GM19328 (cell line): ENCODE data around the gene DGKA.
A peak's percentile ranks its signal among the peaks of the same experiment; 100 is the strongest.
"Not testable (repeated sequence)": the region's sequence is repeated elsewhere in the genome, so short reads cannot be mapped to it uniquely, and the experiment has no call there.

Source experiments
- ATAC-seq: cut with Tn5 transposase; IDR thresholded peaks from one replicate; pipeline ENCODE4 v1.9.1; 2021; ENCODE audit warnings: mild to moderate bottlenecking, moderate library complexity; ENCODE audit not compliant: unreplicated experiment

DGKA gene

GRCh38 chr12:55966408-55967281 is 35.7 kb downstream of the DGKA start, which contains the start of gene CDK2:
CDK2 (plus strand) TSS chr12:55966830; CDS start chr12:55967009, 179 bp downstream.
- ATAC-seq: peak; percentile 92

- ATAC-seq: no peak
Measured at GRCh38 chr12:55969356-55969755, 38.4 kb downstream of the DGKA start.

DNA sequence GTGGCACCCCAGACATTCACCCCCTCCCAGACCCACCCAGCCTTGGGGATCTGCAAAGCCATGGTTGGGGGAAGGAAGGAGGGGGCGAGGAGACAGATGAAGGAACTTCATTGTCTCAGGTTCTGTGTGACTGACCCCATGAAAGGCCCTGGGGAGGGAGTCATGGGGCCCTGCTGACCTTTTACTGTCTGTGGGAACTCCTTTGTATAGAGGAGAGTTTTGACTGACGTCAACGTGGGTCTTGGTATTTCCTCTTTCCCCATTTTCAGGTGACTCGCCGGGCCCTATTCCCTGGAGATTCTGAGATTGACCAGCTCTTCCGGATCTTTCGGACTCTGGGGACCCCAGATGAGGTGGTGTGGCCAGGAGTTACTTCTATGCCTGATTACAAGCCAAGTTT is 39.8 kb downstream of the DGKA start:
- ATAC-seq: no peak

DNA sequence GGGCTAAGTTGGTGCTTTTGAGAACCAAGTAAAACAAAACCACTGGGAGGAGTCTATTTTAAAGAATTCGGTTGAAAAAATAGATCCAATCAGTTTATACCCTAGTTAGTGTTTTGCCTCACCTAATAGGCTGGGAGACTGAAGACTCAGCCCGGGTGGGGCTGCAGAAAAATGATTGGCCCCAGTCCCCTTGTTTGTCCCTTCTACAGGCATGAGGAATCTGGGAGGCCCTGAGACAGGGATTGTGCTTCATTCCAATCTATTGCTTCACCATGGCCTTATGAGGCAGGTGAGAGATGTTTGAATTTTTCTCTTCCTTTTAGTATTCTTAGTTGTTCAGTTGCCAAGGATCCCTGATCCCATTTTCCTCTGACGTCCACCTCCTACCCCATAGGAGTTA is 41.1 kb downstream of the DGKA start:
- ATAC-seq: no peak

GRCh38 chr12:55972456-55972855 is 41.5 kb downstream of the DGKA start:
- no peak for ATAC-seq

DNA sequence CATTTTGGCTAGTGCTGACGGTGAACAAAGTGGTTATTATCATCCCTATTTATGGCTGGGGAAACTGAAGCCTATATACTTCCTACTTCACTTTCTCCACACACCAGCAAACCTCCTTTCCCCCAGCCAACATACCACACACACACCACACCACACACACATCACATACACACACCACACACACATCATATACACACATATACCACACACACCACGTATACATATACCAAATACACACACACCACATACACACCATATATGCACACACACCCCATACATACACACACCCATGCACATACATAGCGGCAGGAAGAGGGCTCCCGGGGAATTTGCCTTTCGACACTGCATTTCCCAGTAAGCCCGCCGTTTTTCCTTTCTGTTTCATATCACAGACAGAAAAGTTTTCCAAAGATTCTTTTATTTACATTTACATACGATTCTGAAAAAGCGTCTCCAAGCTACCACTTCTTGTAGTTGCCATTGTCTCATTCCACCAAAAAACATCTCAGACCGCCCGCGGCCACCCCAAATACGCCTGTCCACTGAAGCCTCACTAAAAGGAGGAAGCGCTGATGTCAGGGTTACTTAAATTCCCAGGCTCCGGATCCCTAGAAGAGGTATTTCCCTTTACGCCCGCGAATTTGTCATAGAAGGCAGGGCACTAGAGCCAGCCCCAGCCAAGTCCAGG is 42.1 kb downstream of the DGKA start:
- no peak for ATAC-seq

DNA sequence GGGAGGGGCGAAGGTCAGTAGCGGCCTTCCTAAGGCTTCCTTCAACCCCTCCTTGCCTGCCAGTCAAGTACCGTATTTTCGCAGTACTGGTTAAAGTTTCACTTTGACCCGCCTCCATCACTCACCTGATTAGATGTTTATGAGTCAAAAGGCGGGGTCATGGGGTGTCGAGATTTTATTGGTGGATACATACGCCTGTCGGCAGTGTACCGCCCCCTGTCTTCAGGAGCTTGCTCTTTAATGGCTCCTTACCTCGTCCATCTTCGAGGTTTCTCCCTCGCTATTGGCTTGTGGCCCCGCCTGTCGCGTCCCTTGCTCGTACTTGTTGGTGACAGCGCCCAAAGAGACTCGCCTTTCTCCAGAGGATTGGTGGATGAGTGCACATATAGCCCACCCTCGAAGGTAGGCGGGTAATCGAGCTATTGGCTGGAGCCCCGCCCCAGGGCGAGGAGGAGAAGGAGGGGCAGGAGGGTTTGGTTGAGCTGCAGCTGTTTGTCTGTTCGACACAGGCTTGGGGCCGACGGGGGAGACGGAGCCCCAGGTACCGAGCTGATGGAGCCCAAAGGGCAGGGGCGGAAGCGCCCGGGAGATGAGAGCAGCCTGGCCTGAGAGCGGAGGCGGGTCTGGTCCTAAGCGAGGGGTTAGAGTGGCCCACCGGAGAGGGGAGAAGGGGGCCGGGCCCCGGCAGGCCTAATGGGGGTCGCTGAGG is 42.8 kb downstream of the DGKA start, which contains the start of gene RAB5B:
RAB5B (plus strand) TSS at position 480 of the 709 bp plus-strand sequence. CDS start 12,883 bp downstream, outside the sequence.
- peak; percentile 96 for ATAC-seq

DNA sequence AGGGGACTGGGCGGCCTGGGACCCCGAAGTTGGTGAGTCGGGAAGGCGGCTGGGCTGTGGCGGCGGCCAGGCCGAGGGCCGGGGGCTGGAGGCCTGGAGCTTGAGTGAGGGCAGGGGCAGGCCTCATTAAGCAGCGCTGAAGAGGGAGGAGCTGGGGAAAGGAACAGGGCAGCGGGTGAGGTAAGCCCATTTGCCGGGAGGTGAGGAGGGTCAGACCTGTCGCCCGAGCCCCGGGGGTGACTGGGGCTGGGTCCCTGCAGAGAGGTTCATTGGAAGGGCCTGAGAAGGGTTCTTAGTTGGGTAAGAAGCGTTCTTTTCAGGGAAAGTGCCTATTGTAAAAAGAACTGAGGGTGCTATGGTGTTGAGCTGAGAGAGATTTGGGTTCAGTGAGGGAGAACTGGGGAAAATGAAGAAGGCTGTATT is 43.4 kb downstream of the DGKA start:
- no peak for ATAC-seq

GRCh38 chr12:55978393-55978792 is 47.4 kb downstream of the DGKA start:
- no peak for ATAC-seq

GRCh38 chr12:55979069-55979468 is 48.1 kb downstream of the DGKA start:
- ATAC-seq: no peak

DNA sequence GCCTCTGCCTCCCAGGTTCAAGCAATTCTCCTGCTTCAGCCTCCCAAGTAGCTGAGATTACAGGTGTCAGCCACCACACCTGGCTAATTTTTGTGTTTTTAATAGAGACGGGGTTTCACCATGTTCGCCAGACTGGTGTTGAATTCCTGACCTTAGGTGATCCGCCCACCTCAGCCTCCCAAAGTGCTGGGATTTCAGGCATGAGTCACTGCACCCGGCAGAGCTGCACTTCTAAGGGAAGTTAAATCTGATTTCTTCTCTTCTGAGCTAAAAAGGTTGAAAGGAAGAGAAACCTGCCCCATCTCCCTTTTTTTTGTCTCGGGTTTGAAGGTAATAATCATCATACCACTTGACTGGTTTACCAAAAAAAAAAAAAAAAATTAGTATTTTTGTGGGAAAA is 50.9 kb downstream of the DGKA start:
- not testable (repeated sequence) for ATAC-seq

DNA sequence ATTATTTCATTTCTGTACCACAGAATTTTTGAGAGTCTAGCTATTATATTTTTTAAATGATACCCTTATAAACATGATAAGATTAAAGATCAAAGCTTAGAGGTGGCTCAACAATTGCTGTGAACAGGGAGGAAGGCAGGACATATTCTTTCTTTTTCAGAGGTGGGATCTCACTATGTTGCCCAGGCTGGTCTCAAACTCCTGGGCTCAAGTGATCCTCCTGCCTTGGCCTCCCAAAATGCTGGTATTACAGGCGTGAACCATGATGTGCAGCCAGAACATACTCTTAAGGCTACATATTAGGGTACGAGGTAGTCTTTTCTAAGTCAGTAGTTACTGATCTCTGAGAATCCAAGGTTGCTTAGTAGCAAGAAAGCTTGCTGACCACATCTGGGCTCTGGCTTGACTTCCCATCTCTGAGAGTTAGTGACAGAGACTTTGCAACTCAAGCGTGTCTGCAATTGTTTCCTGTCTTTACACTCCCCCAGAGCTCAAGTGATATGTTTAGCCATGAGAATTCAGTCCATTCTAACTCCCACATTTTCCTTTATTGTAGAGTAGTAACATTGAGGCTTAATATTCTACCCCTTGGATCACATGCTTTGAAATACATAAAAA is 51.5 kb downstream of the DGKA start:
- peak; percentile 88 for ATAC-seq

GRCh38 chr12:55983232-55983842 is 52.4 kb downstream of the DGKA start:
- no peak for ATAC-seq

DNA sequence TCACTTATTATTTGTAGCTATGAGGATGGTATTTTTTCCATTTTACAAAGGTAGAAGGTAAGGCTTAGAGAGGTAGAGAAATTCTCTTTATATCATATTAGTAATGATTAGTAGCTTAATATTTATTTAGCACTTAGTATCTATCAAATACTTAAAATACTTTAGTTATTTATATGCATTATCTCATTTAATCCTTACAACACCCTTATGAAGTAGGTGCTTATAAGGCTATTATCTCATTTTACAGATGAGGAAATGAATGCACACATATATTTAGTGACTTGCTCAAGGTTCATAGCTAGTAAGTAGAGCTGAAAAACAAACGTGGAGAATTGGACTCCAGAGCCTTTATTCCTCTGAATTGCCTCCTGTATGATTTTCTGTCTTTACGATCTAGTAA is 53.9 kb downstream of the DGKA start:
- no peak for ATAC-seq

DNA sequence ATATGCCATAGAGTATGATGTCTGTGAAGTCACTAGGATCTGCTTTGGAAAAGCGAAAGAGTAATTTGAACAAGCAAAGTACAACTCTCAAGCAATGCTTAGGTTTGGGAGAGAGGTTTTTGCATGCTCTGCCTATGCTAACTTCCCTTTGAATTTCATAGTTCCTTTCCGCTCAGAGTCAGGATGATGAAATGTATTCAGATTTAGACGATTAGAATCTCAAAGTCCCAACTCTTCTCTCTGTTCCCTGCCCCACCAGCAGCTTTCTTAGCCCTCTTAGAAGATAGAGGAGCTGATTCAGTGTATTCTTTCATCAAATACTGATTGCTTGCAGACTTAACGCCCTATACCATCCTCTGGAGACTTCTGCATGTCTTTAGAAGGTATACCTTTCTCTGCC is 54.4 kb downstream of the DGKA start:
- ATAC-seq: no peak

GRCh38 chr12:55985976-55986375 is 55.0 kb downstream of the DGKA start:
- ATAC-seq: not testable (repeated sequence)

DNA sequence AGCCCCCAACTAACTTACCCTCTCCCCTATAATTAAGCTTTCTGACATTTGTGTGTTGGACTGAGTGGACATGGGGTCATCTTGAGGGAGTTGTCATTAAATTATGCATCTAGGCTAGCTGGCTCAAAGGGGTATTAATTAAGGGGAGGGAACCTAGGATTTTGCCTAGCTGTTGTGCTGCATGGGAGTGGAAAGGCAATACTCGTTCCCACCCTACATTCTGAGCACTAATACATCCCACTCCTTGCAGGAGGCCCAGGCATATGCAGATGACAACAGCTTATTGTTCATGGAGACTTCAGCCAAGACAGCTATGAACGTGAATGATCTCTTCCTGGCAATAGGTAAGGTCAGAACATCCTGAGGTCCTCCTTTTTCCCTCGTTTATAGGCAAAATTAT is 60.1 kb downstream of the DGKA start:
- no peak for ATAC-seq

DNA sequence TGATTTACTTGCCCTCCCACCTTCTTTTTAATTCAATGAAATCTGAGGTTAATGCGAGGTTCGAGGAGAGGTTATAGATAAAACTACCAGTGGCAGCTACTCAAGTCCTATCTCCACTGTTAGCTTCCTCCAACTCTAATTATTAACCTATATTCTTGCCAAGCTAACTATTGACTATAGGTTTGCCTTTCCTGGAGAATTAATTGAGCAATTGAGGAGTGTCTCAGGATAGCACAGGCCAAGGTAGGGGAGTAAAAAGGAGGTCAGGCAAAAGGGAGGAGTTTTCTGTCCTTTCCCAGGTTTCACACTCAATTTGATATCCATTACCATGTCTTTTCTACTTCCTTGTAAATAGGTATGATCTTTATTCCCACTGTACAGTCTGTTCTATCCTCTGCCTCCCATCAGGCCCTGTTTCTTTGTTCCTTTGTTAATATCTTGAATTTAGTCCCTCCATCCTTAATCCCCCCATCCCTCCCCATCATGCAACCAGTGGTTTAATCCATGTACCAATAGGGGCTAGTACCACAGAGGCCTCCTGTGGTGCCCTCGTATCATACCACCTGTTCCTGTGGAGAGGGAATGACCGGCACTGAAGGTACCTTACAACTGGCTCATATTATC is 62.4 kb downstream of the DGKA start:
- no peak for ATAC-seq

DNA sequence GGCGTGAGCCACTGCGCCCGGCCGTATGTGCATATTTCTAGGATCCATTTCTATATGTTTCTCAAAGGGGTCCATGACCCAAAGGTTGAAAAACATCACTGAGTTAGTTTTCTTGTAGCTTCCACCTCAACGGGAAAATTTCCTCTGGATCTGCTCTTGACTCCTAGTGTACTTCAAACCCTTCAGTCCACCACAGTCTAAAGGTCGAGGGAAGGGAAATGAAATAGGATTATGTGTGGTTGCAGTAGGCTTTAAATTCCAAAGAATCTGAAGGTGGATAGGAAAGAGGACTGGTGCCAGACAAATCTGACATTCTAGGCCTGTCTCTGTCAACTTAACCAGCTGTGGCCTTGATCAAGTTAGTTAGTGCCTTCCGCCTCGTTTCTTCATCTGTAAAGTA is 64.4 kb downstream of the DGKA start:
- no peak for ATAC-seq

DNA sequence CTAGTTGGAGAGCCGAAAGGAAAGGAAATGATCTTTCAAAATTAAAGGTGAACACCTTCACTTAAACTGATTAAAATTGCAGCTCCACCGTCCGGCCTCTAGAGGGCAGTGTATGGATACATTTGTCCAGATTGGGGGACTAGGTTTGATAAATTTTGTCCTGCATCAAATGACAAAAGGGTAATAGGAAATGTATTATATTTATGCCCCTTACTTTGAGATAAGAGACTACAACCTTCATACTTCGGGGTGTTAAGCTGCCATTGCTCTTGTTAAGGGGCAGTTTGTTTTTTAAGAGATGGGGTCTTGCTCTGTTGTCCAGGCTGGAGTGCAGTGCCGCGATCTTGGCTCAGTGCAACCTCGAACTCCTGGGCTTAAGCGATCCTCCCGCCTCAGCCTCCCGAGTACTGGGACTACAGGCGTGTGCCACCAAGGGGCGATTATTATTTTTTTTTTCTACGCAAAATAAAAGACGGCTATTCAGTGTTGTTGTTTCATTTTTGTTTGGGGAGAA is 65.3 kb downstream of the DGKA start:
- no peak for ATAC-seq
